ENCODE results near the gene MARVELD1.
A peak's percentile ranks its signal among the peaks of the same experiment; 100 is the strongest.
"Not testable (repeated sequence)": the region's sequence is repeated elsewhere in the genome, so short reads cannot be mapped to it uniquely, and the experiment has no call there.

Gene MARVELD1

DNA sequence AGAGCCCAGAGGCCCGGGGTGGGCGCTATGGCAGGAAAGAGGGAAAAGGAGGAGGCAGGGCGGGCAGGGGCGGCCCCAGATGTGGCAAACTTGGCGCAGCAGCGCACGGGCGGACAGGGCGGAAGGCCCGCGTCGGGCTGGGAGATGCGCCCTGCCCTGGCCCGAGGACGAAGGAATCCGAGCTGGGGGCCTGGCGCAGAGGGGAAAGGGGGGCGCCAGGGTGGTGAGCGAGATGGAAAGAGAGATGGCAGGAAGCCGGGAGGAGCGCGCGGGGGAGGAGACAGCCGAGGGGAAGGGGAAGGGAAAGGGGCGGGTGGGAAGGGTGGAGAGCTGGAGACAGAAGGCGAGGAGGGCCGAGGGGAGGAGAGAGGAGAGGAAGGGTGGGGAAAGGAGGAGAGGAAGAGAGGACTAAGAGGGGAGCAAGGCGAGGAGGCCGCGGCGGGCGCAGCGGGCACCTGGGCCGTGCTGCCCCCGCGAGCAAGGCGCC lies at the start of gene MARVELD1:
TSS of gene MARVELD1 (plus strand) at position 392 of the 487 bp plus-strand sequence. CDS start 147 bp downstream, outside the sequence.
- peak; percentile 6 for DNase-seq

GRCh38 chr10:97664282-97664850 lies 49.2 kb upstream of the MARVELD1 start:
- no peak for DNase-seq

DNA sequence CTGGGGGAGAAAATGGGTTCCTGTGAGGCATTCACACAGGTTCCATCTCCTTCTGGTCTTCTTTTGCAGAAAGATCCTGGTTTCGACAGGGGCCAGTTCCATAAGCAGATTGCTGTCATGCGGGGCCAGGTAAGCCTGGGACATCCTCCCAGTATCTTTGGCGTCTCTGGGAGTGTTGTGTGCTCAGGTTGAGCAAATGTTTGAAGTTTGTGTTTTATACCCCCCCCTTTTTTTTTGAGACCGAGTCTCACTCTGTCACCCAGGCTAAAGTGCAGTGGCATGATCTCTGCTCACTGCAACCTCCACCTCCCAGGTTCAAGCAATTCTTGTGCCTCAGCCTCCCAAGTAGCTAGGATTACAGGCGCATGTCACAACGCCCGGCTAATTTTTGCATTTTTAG lies 46.5 kb upstream of the MARVELD1 start:
- no peak for DNase-seq

DNA sequence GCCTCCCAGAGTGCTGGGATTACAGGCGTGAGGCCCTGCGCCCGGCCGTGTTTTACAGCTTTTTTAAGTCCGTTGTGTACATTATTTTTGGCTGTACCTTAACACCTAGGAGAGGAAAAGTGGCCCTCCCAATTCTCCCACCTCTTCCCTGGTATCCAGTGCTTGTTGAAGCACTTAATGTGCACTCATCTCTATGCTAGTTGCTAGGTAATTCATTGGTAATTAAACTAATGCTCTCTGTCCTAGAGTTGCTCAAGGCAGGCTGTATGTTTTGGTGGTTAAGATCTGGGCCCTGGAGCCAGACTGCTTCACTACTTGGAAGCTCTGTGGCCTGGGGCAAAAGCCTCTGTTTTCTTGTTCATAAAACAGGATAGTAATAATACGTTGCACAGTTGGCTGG lies 46.1 kb upstream of the MARVELD1 start:
- DNase-seq: no peak

DNA sequence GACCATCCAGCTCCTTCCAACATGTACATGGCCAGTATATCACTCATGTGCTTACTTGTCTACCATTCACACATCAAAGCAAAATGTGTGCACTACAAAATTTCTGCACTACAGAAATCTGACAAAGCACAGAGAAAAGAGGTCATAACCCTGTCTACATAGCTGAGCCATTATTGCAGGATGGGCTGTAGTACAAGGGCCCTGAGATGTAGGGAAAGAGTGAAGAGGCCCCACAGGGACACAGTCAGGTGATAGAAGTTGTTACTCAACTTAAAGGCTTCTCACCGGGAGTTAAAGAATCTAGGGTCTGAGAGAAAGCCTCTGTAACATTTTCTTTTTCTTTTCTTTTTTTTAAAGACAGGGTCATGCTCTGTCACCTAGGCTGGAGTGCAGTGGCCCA lies 44.0 kb upstream of the MARVELD1 start:
- DNase-seq: no peak

DNA sequence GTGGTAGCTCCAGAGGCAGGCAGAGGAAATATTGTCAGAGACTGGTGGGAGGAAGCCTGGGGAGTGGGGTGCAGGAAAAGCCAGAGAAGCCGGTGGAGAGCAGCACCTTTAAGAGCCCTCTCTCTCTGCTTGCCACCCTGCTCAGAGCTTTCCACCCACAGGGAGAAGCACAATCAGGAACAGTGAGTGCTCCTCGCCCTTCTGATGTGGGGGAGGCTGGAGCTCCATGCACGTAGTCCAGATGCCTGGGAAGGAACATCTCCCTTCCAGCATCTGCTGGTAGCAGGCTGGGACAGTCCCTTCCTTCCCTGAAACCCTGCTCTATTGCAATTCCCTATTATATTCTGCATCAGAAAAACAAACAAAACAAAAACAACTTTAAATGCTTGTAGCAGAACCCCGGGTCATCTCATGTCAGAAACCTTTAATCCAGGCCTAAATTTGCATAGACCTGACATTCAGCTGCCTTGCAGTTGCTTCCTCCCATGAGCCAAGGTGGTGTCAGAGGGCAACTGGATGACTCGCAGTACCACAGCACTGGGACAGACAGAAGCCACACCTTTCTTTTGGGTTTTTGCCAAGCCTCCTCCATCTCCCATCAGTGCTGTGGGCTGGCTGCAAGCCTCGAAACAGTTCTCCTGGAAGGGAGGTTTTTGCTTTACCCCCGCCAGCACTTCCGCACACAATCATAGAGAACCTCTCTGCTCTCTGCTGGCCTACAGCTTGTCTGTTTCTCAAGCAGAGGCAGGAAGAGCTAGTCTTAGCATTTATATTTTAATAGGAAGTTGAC lies 39.6 kb upstream of the MARVELD1 start:
- DNase-seq: no peak

DNA sequence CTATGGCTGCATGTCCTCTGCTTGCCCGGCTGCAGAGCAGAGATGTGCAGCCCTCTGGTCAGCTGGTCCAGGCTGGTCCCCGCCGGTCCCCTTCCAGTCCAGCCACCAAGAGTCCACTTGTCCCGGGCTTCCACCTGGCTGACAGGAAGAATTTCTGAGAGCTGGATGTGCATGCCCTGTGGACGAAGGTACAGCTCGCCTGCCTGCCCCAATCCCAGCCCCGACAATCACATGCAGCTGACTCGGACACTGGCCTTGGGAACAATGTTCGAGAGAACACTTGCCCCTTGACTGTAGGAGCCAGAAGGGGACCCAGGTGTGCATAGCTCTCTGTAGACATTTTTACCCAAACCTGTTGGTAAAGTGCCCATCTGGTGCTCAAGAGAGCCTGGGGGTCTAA lies 38.3 kb upstream of the MARVELD1 start:
- no peak for DNase-seq

DNA sequence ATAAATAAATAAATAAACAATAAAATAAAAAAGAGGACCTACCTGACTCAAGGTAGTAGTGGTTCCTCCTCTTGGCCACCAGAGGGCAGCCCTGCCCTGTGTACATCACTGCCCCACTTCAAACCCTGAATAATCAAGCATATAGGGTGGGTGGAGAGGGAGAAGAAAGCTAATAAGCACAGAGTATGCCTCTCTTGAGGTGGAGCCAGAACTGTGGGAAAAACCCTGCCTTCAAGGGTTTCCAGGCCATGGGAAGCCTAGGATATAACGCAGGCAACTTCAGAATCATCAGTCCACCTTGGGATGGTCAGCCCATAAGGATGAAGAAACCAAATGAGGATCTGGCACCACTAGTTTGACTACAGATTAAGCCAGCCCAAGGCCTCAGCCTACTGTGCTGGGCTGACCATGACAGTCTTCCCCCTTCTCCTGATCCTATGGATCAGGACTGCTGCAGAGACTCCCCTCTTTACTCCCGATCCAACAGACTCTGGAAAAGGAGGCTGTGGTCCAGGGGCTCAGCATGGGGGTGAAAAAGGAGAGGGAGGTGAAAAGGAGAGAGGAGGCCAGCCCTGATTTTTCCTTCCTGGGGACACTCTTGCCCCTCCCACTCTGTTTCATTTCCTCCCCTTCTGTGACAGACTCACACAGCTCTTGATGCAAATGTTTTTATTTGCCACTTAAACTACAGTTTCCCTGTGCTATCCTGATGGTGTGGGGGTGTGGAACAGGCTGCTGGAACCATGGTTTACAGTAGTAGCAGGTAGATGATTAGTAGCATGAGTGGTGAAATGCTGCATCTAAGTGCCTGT lies 36.6 kb upstream of the MARVELD1 start:
- DNase-seq: peak; percentile 9

GRCh38 chr10:97679594-97679993 lies 33.9 kb upstream of the MARVELD1 start:
- no peak for DNase-seq

DNA sequence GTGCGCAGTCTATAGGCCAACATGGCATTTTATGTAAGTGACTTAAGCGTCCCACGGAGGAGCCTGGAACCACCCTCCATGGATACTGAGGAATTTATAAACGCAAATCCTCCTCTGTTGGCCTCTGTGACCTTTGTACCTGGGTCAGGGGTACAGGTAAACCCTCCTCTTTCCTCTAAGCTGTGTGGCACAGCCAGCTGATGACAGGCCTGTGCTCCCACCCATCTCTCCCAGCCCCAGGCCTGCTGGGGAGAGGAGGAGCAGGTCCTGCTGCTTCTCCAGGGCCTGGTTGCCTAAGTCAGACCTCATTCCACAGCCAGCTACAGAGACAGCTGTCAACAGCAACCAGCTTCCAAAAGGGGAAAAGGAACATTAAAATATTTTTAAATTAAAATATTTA lies 31.5 kb upstream of the MARVELD1 start:
- DNase-seq: no peak

DNA sequence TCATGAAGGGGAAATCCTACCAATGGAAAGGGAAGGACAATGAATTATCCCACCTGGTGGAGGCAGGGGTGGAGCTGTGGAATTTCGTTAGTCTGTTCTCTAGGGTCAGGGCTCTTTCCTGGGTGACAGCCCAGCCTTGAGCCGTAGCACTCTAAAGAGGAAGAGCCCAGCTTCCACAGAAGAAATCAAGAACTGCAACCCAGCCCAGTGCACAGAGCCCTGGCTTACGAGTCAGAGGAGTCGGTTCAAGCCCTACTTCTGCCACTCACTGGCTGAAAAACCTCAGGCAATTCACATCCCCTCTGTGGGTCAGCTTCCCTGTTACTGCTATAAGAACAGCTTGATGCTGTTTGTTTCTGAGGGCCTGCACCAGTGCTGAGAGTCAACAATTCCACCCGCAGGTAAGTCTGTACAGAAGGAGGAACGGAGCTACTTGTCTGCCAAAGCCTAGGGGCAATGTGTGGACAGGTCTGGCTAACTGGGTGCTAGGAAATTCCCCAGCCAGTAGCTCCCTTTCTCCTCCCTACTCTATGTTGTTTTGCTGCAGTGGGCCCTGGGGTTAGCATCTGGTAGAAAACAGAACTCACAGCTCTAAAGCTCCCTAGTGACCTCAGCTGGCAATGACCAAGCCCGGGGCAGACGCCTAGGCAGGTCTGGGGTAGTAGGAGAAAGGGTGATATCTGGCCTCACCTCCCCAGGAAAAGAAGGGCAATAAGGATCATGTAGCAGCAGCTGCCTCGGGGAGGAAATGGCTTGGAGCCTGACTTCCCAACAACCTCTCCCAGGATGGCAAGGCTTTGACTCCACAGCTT lies 29.8 kb upstream of the MARVELD1 start:
- no peak for DNase-seq

DNA sequence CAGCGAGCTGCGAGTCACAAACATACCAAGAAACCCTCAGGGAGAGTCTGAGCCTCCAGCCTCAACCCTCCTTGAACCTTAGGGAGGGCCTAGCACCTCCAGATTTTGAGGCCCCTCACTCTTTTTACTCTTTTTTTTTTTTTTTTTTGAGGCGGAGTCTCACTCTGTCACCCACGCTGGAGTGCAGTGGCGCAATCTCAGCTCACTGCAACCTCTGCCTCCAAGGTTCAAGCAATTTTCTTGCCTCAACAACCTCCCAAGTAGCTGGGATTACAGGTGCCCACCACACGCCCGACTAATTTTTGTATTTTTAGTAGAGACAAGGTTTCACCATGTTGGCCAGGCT lies 29.2 kb upstream of the MARVELD1 start:
- DNase-seq: not testable (repeated sequence)

DNA sequence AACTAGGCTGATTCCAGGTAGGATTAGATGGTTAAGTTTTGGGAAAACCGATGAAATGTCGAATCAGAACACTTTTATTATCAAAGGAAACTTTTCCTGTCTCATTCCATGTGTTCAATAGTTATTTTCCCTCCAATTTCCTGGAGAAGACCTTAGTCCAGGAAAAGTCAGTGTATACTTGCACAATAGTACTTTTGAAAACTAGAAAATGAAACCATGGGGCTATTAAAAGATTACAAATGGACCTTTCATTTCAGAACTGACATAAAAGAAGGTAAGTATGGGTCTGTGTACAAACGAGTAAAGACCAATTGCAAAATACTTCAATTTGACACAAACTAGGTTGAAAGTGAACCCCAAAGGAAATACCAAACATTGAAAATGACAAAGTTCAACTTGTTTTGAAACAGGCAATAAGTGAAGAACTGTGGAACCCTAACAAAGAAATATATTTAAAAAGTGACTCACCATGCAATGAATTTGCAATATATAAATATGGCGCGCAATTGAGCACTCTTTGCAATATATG lies 28.6 kb upstream of the MARVELD1 start:
- DNase-seq: no peak

- no peak for DNase-seq
Observed at GRCh38 chr10:97685395-97685958, 28.1 kb upstream of the MARVELD1 start.

GRCh38 chr10:97686301-97686961 lies 27.1 kb upstream of the MARVELD1 start:
- no peak for DNase-seq

DNA sequence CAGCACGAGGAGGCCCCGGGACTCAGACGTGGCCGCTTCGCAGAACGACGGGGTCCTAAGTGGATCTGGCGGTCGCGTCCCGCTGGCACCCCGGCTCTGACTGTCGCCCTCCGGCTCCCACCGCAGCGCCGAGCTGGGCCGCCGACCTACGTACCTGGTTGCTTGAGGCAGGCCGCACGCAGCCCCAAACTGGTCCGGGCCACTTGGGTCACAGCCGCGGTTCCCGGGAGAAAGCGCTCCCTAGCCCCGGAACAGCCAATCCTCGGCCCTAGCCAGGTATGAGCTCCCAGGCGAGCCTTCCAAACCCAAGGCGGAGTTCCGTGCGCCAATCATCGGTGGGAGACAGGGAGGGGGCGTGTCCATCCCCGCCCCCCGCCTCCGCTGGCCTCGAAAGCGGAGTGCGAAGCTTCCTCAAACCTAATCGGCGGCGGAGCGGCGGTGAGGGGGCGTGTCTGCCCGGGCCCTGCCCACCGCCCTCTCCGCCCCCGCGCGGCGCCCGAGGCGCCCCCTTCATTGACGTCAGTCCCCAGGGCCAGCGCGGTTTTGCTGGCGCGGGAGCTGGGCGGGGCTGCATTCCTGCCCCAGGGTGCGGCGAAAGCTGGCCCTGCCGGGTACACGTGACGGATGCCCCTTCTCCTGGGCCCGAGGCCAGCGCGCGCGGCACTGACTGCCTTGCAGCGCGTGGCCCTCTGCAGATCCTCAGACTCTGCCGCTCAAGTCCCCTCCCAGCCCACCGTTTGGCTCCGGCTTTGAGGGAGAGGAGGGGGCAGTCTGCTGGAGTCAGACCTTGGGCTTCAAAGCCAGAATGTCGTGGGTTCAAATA lies 26.4 kb upstream of the MARVELD1 start, which contains the start of gene AVPI1:
TSS of gene AVPI1 (minus strand) at position 280 of the 823 bp plus-strand sequence. CDS start 7,336 bp downstream, outside the sequence.
- DNase-seq: peak; percentile 89

GRCh38 chr10:97687785-97688781 lies 25.4 kb upstream of the MARVELD1 start:
- no peak for DNase-seq

- no peak for DNase-seq
Observed at GRCh38 chr10:97689559-97690020, 23.9 kb upstream of the MARVELD1 start.

- DNase-seq: no peak
Observed at GRCh38 chr10:97690133-97690532, 23.4 kb upstream of the MARVELD1 start.
